H1 (cell line): ENCODE measurements around the gene BLOC1S3.

Experiments
- CEBPB ChIP-seq: IDR thresholded peaks from 2 replicates; pipeline ENCODE4 v1.6.1; 2012; ENCODE audit warnings: low read depth, low read length
- CTCF ChIP-seq, 3 experiments: IDR thresholded peaks; 1 replicate in 2 of 3; 2 replicates in 1 of 3; pipeline versions ENCODE4 v1.5.1 to v1.6.1; 2011; ENCODE audit warnings: low read length in 3 of 3, mild to moderate bottlenecking in 3 of 3, inconsistent platforms in 2 of 3, low read depth in 1 of 3, moderate library complexity in 1 of 3; ENCODE audit not compliant: insufficient read depth in 1 of 3; ENCODE audit errors: control extremely low read depth in 1 of 3
- GABPA ChIP-seq: IDR thresholded peaks from 2 replicates; pipeline ENCODE4 v1.6.1; 2011; ENCODE audit warnings: mild to moderate bottlenecking, low read length, moderate library complexity, borderline replicate concordance; ENCODE audit not compliant: insufficient read depth
- KDM1A ChIP-seq: fragments of 200-600, 300-600 bp; sonication (generic); IDR thresholded peaks from 2 replicates; pipeline ENCODE4 v1.7.1; 2016; ENCODE audit warnings: mild to moderate bottlenecking, low read length, borderline replicate concordance
- MAX ChIP-seq: IDR thresholded peaks from 2 replicates; pipeline ENCODE4 v1.6.1; 2012; ENCODE audit warnings: inconsistent platforms
- POLR2A ChIP-seq, 2 experiments: IDR thresholded peaks; 1 replicate in 1 of 2; 2 replicates in 1 of 2; pipeline ENCODE4 v1.6.1; 2011; ENCODE audit warnings: low read depth in 2 of 2, low read length in 2 of 2, mild to moderate bottlenecking in 2 of 2; ENCODE audit errors: control extremely low read depth in 1 of 2
- POLR2AphosphoS5 ChIP-seq: IDR thresholded peaks from 2 replicates; pipeline ENCODE4 v1.6.1; 2011; ENCODE audit warnings: low read depth, low read length
- RNF2 ChIP-seq: fragments of 200-900, 300-1000 bp; sonication (generic); IDR thresholded peaks from 2 replicates; pipeline ENCODE4 v1.7.1; 2016; ENCODE audit warnings: borderline replicate concordance, low read depth, mild to moderate bottlenecking, antibody characterized with exemption, low read length; ENCODE audit not compliant: poor library complexity, severe bottlenecking; ENCODE audit errors: missing control alignments
- SP1 ChIP-seq: IDR thresholded peaks from 2 replicates; pipeline ENCODE4 v1.6.1; 2011; ENCODE audit warnings: low read depth, low read length
- SP4 ChIP-seq: IDR thresholded peaks from 2 replicates; pipeline ENCODE4 v1.6.1; 2012; ENCODE audit warnings: low read length, inconsistent platforms
- TAF1 ChIP-seq: IDR thresholded peaks from 2 replicates; pipeline ENCODE4 v1.6.1; 2011; ENCODE audit warnings: mild to moderate bottlenecking, low read depth, low read length

GRCh38 chr19:45206328-45206727 lies 27.7 kb downstream of the BLOC1S3 start:
- TF ChIP-seq SP4: no peak
- TF ChIP-seq CTCF (IDR thresholded peaks at IDR 0.05; ENCODE audit: control extremely low read depth in 1 of 3, insufficient read depth in 1 of 3, low read depth in 1 of 3, low read length in 3 of 3): no peak
- no peak for TF ChIP-seq KDM1A
- no peak for TF ChIP-seq GABPA
- no peak for TF ChIP-seq MAX
- no peak for TF ChIP-seq CEBPB
- TF ChIP-seq RNF2: no peak
- TF ChIP-seq SP1: no peak
- no peak for TF ChIP-seq TAF1
- no peak for TF ChIP-seq POLR2A (IDR thresholded peaks at IDR 0.05; ENCODE audit: control extremely low read depth in 1 of 2, low read depth in 2 of 2, low read length in 2 of 2)
- no peak for TF ChIP-seq POLR2AphosphoS5
